Natural killer cell (primary cell): ENCODE measurements around the gene ZNF221. TPM values are rescaled to one million over a fixed set of nuclear protein-coding genes. Genes with fewer than 3 reads are reported as not detected.

Experiments used
- ATAC-seq, 3 donors: fragments of 150-1000 bp in 2 of 3; fragments of 200-7000 bp in 1 of 3; cut with Tn5 transposase; 1 replicate in 1 of 3; 2 replicates in 2 of 3; pipeline ENCODE4 v1.10.0; 2021; ENCODE audit warnings: mild to moderate bottlenecking in 2 of 3, moderate library complexity in 2 of 3
- DNase-seq, 2 donors: peaks; one replicate each; pipeline versions ENCODE4 v3.0.0 to v3.0.0-alpha.2; 2013 to 2021; ENCODE audit warnings: mixed read lengths in 1 of 2
- H3K27ac ChIP-seq: one replicate; pipeline ENCODE4 v1.5.1; 2013; ENCODE audit warnings: mild to moderate bottlenecking, low read length
- H3K27me3 ChIP-seq: one replicate; pipeline ENCODE4 v1.6.1; 2013; ENCODE audit warnings: low read length; ENCODE audit not compliant: control insufficient read depth, insufficient read depth
- H3K36me3 ChIP-seq: one replicate; pipeline ENCODE4 v1.6.1; 2013; ENCODE audit warnings: low read length; ENCODE audit not compliant: control insufficient read depth, insufficient read depth
- H3K4me1 ChIP-seq: one replicate; pipeline ENCODE4 v1.6.1; 2013; ENCODE audit warnings: low read length; ENCODE audit not compliant: control insufficient read depth, insufficient read depth
- H3K4me3 ChIP-seq: one replicate; pipeline ENCODE4 v1.5.1; 2013; ENCODE audit warnings: low read length
- H3K9me3 ChIP-seq: one replicate; pipeline ENCODE4 v1.6.1; 2013; ENCODE audit warnings: low read length; ENCODE audit not compliant: control insufficient read depth, insufficient read depth
- H3K27ac Mint-ChIP-seq, 2 donors: one replicate each; pipeline ENCODE4 v1.8.0; 2022; ENCODE audit warnings: mild to moderate bottlenecking in 2 of 2, mixed read lengths in 2 of 2, moderate library complexity in 1 of 2
- H3K27me3 Mint-ChIP-seq, 2 donors: one replicate each; pipeline ENCODE4 v1.8.0; 2022; ENCODE audit warnings: low read depth in 2 of 2, mixed read lengths in 2 of 2
- H3K36me3 Mint-ChIP-seq: one replicate; pipeline ENCODE4 v1.8.0; 2022; ENCODE audit warnings: mixed read lengths
- H3K4me1 Mint-ChIP-seq, 2 donors: one replicate each; pipeline ENCODE4 v1.8.0; 2022; ENCODE audit warnings: mixed read lengths in 2 of 2
- H3K4me3 Mint-ChIP-seq: one replicate; pipeline ENCODE4 v1.8.0; 2022; ENCODE audit warnings: mild to moderate bottlenecking, moderate library complexity, mixed read lengths
- H3K9me3 Mint-ChIP-seq, 2 donors: one replicate each; pipeline ENCODE4 v1.8.0; 2022; ENCODE audit warnings: mixed read lengths in 2 of 2
- WGBS: methylation state at CpG from one replicate; pipeline ENCODE4 v1.1.7; 2013; ENCODE audit warnings: missing lambda C conversion rate; ENCODE audit not compliant: insufficient coverage; 5-methylcytosine and 5-hydroxymethylcytosine counted together
- intact Hi-C: fragments of 100-400 bp; cut with micrococcal nuclease; formaldehyde crosslinking; loops from one replicate; pipeline ENCODE4 v1.14.2; 2022
- total RNA-seq, 4 donors: library from RNA; stranded (reverse); fragments of 120-200 nt in 1 of 4; gene quantifications; one replicate each; pipeline versions ENCODE4 v1.2.3 to v1.2.4, GENCODE V29; 2013 to 2022
- TF ChIP-seq, protein P1 (sequence below): fragments of 200-600 bp; IDR thresholded peaks from one replicate; pipeline ENCODE4 v1.8.0; 2022; ENCODE audit warnings: antibody characterized with exemption

Gene ZNF221
- total RNA-seq, 3 donors from 2014 or later (not counting 1 experiment from before 2014, with no cell fraction given), result 1.9 to 2.7 (median 2.2) TPM

DNA sequence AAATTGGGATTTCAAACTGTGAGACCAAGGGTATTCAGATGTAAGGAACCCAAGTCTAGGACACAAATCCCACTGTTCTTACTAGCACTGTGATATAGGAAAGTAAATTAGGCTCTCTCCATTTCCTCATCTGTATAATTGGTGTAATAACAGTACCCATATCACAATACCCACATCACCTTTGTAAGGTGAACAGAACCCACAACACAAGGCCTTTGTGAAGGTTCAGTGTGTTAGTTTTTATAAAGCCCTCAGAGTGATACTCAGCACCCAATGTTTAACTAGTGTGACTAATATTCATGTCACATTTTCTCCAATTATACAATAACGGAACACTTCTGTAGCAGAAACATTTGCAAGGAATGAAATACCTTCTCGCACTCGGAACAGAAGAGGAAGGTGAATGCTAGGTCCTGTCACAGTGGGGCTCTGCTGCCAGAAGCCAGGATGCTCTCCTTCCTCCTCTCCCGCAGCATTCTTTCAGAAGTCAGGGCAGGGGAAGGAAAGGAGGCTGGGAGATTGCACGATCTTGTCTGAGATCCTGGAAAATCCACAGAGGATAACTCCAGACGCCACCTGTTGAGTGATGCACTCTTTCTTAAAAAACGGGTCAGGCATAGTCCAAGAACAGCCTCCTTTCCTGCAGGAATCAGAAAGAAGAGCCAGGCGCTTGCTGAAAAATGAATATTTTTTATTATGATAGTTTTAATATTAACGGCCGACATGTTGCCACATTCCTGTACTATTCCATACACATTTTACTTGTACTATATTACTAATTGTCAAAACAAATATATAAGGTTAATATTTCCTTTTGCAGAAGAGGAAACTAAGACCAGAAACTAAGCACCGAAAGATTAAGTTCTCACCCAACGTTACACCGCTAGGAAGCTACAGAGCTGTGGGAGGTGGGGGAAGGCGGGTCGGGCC is 16.7 kb upstream of the ZNF221 start:
- H3K9me3 ChIP-seq, result no peaks in the 10 kb centered on the region
- H3K27me3 ChIP-seq, result no peaks in the 10 kb centered on the region
- H3K4me3 Mint-ChIP-seq, result peak overlapping the region; percentile 92
- H3K4me1 Mint-ChIP-seq, result peaks cover 21 to 24% of the 10 kb centered on the region in 2 donors
- TF ChIP-seq, protein P1, sequence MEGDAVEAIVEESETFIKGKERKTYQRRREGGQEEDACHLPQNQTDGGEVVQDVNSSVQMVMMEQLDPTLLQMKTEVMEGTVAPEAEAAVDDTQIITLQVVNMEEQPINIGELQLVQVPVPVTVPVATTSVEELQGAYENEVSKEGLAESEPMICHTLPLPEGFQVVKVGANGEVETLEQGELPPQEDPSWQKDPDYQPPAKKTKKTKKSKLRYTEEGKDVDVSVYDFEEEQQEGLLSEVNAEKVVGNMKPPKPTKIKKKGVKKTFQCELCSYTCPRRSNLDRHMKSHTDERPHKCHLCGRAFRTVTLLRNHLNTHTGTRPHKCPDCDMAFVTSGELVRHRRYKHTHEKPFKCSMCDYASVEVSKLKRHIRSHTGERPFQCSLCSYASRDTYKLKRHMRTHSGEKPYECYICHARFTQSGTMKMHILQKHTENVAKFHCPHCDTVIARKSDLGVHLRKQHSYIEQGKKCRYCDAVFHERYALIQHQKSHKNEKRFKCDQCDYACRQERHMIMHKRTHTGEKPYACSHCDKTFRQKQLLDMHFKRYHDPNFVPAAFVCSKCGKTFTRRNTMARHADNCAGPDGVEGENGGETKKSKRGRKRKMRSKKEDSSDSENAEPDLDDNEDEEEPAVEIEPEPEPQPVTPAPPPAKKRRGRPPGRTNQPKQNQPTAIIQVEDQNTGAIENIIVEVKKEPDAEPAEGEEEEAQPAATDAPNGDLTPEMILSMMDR, result no peak
- H3K27ac Mint-ChIP-seq, result peak overlapping the region; percentile 82 to 89
- peaks cover 11% of the 10 kb centered on the region for H3K4me1 ChIP-seq
- intact Hi-C loops, result loop anchor here (2.0 kb wide), 1 partner anchor 160 kb away; the partner anchor contains the start of gene ZNF224
- DNase-seq (peak in 1 of 2 donors; percentile 9), ATAC-seq (no peak)
- H3K36me3 ChIP-seq, result peaks cover 32% of the 10 kb centered on the region
- H3K9me3 Mint-ChIP-seq, result no peaks in the 10 kb centered on the region
- H3K36me3 Mint-ChIP-seq, result peaks cover 12% of the 10 kb centered on the region
- WGBS, result 14% methylated on average over 10 of the region's 15 CpGs
- H3K27ac ChIP-seq, result peak overlapping the region; percentile 58
- H3K27me3 Mint-ChIP-seq, result peaks cover 11 to 16% of the 10 kb centered on the region in 2 donors
- peak overlapping the region; percentile 60 for H3K4me3 ChIP-seq

DNA sequence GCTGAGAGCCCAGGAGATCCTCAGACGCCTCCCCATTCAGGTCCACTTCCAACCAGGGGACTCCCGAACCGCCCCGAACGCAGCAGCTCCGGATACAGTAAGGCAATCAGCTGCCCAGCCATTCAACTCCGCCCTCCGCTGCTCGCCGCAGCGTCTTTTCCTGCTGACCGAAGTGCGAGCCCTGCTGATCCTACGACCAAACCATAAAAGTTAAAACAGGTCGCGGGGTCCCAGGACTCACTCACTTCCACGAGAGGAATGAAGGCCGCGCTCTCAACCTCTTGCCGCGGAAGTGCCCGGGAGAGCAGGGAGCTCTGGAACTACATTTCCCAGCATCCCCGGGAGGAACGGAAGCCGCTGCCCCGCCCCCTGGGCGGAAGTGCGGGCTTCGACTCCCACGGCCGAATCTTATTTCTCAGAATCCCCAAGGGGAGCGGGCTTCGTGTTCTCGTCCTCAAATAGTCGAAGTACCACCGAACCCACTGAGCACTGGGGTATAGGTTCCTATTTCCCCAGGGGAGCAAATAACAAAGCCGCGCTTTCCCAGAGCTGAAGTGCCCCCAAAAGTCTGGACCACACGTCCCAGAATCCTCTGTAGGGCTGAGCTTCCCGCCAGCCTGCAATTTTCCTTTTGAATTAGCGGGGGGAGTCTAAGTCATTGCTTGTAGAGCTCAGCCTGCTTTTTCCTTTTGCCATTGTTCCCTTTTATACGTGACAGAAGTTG is 15.9 kb upstream of the ZNF221 start, which contains the start of gene ZNF45:
TSS of gene ZNF45 (minus strand) at position 298 of the 724 bp plus-strand sequence. CDS start 13,097 bp downstream, outside the sequence.
- Histone ChIP-seq H3K27ac (peak within 1 kb of the TSS; percentile 58), H3K4me1 (peaks cover 11% of the 10 kb centered on the region), H3K4me3 (peak within 1 kb of the TSS; percentile 60), H3K9me3 (no peaks in the 10 kb centered on the region), H3K27me3 (peaks cover 3% of the 10 kb centered on the region), H3K36me3 (peaks cover 24% of the 10 kb centered on the region)
- peak; percentile 77 to 94 for DNase-seq
- H3K4me3 Mint-ChIP-seq, result peak within 1 kb of the TSS; percentile 92
- H3K27ac Mint-ChIP-seq, result peak within 1 kb of the TSS; percentile 82 to 89
- no peaks in the 10 kb centered on the region for H3K9me3 Mint-ChIP-seq
- ATAC-seq, result peak; percentile 96 to 98 (median 98)
- H3K4me1 Mint-ChIP-seq, result peaks cover 18 to 21% of the 10 kb centered on the region in 2 donors
- peaks cover 9% of the 10 kb centered on the region for H3K36me3 Mint-ChIP-seq
- TF ChIP-seq, protein P1, result no peak
- H3K27me3 Mint-ChIP-seq, result peaks cover 15 to 16% of the 10 kb centered on the region in 2 donors
- intact Hi-C loops, result loop anchor here (1.0 to 2.0 kb wide), 2 partner anchors 16 to 160 kb away; partner anchors contain the start of genes ZNF221 and ZNF224
- 1% methylated on average over 42 of the region's 42 CpGs for WGBS

GRCh38 chr19:43936188-43936587 is 14.8 kb upstream of the ZNF221 start:
- 93% methylated on average over 3 of the region's 5 CpGs for WGBS
- peak overlapping the region in 1 of 2 donors; percentile 82 for H3K27ac Mint-ChIP-seq
- peaks cover 15% of the 10 kb centered on the region for H3K36me3 ChIP-seq
- no peaks in the 10 kb centered on the region for H3K9me3 ChIP-seq
- peaks cover 18 to 21% of the 10 kb centered on the region in 2 donors for H3K4me1 Mint-ChIP-seq
- H3K27ac ChIP-seq, result no peak overlapping the region
- DNase-seq, result peak in 1 of 2 donors; percentile 2
- H3K4me3 ChIP-seq, result no peak overlapping the region
- H3K4me1 ChIP-seq, result peaks cover 11% of the 10 kb centered on the region
- H3K27me3 ChIP-seq, result peaks cover 3% of the 10 kb centered on the region
- ATAC-seq, result no peak
- TF ChIP-seq, protein P1, result no peak
- peaks cover 20 to 21% of the 10 kb centered on the region in 2 donors for H3K27me3 Mint-ChIP-seq
- no peaks in the 10 kb centered on the region for H3K9me3 Mint-ChIP-seq
- H3K36me3 Mint-ChIP-seq, result peaks cover 7% of the 10 kb centered on the region
- intact Hi-C loops, result no loop called here
- peak overlapping the region; percentile 92 for H3K4me3 Mint-ChIP-seq
